OCI-LY1 (cell line): Measurements from ENCODE around the gene SV2B.

Experiments used
- H2AFZ ChIP-seq: fragments of 200-600 bp; sonication (generic), shearing (Covaris generic); 2 replicates; pipeline ENCODE4 v1.6.0; 2014; ENCODE audit warnings: antibody characterized with exemption, mild to moderate bottlenecking, low read length
- H3F3A ChIP-seq: fragments of 200-600 bp; sonication (generic), shearing (Covaris generic); 2 replicates; pipeline ENCODE4 v1.6.0; 2014; ENCODE audit warnings: mild to moderate bottlenecking, antibody characterized with exemption, low read length, moderate library complexity; ENCODE audit not compliant: insufficient read depth
- H3K27ac ChIP-seq: fragments of 200-600 bp; sonication (generic); 2 replicates; pipeline ENCODE4 v1.5.1; 2014; ENCODE audit warnings: low read length, mixed run types, mild to moderate bottlenecking, low read depth; ENCODE audit not compliant: poor library complexity, severe bottlenecking
- H3K27me3 ChIP-seq: fragments of 200-600 bp; sonication (generic); 2 replicates; pipeline ENCODE4 v1.6.0; 2014; ENCODE audit warnings: antibody characterized with exemption, mild to moderate bottlenecking, low read length, moderate library complexity; ENCODE audit not compliant: insufficient read depth
- H3K36me3 ChIP-seq: fragments of 200-600 bp; sonication (generic); 2 replicates; pipeline ENCODE4 v1.6.1; 2014; ENCODE audit warnings: mild to moderate bottlenecking, antibody characterized with exemption, low read length, moderate library complexity, mixed read lengths; ENCODE audit not compliant: insufficient read depth
- H3K4me1 ChIP-seq: fragments of 200-600 bp; sonication (generic); 2 replicates; pipeline ENCODE4 v1.5.1; 2014; ENCODE audit warnings: mild to moderate bottlenecking, low read length, moderate library complexity; ENCODE audit not compliant: insufficient read depth, severe bottlenecking
- H3K4me2 ChIP-seq: fragments of 200-600 bp; sonication (generic), shearing (Covaris generic); 2 replicates; pipeline ENCODE4 v1.6.1; 2014; ENCODE audit warnings: low read length
- H3K4me3 ChIP-seq: fragments of 200-600 bp; sonication (generic); 2 replicates; pipeline ENCODE4 v1.5.1; 2014; ENCODE audit warnings: low read length, low read depth, mild to moderate bottlenecking, mixed read lengths; ENCODE audit not compliant: poor library complexity, severe bottlenecking
- H3K79me2 ChIP-seq: fragments of 200-600 bp; shearing (Covaris generic); 2 replicates; pipeline ENCODE4 v1.6.1; 2016; ENCODE audit warnings: mixed run types, low read length, mixed read lengths; ENCODE audit not compliant: insufficient read depth
- H3K9ac ChIP-seq: fragments of 200-600 bp; sonication (generic), shearing (Covaris generic); 2 replicates; pipeline ENCODE4 v1.6.1; 2014; ENCODE audit warnings: mild to moderate bottlenecking, low read length, mixed read lengths
- H3K9me2 ChIP-seq: fragments of 200-600 bp; sonication (generic), shearing (Covaris generic); 2 replicates; pipeline ENCODE4 v1.6.1; 2014; ENCODE audit warnings: low read depth, mild to moderate bottlenecking, low read length, mixed read lengths
- H3K9me3 ChIP-seq: fragments of 200-600 bp; shearing (Covaris generic); 2 replicates; pipeline ENCODE4 v1.6.1; 2014; ENCODE audit warnings: low read length, mixed read lengths
- H4K20me1 ChIP-seq: fragments of 200-600 bp; sonication (generic), shearing (Covaris generic); 2 replicates; pipeline ENCODE4 v1.6.0; 2016; ENCODE audit warnings: mild to moderate bottlenecking, low read length; ENCODE audit not compliant: insufficient read depth
- CTCF ChIP-seq: fragments of 200-600 bp; sonication (generic), shearing (Covaris generic); IDR thresholded peaks from 2 replicates; pipeline ENCODE4 v1.5.1; 2017; ENCODE audit warnings: mild to moderate bottlenecking, antibody characterized with exemption, low read length, moderate library complexity, mixed read lengths
- EZH2 ChIP-seq: fragments of 200-600 bp; sonication (generic), shearing (Covaris generic); IDR thresholded peaks from 2 replicates; pipeline ENCODE4 v1.8.0; 2017; ENCODE audit warnings: borderline replicate concordance, mixed run types, mild to moderate bottlenecking, antibody characterized with exemption, low read length, moderate library complexity, mixed read lengths

SV2B gene

GRCh38 chr15:91227766-91228165 is 127.7 kb downstream of the SV2B start:
- H3K27me3 ChIP-seq: no peaks in the 10 kb centered on the region
- H3K9me2 ChIP-seq: no peaks in the 10 kb centered on the region
- H3K9ac ChIP-seq: no peak overlapping the region
- H3K79me2 ChIP-seq: no peaks in the 10 kb centered on the region
- no peaks in the 10 kb centered on the region for H3K36me3 ChIP-seq
- TF ChIP-seq CTCF: no peak
- no peak for TF ChIP-seq EZH2
- no peaks in the 10 kb centered on the region for H3F3A ChIP-seq
- H4K20me1 ChIP-seq: no peaks in the 10 kb centered on the region
- no peaks in the 10 kb centered on the region for H3K9me3 ChIP-seq
- H3K4me2 ChIP-seq: no peak overlapping the region
- no peak overlapping the region for H2AFZ ChIP-seq
- no peak overlapping the region for H3K4me3 ChIP-seq
- no peak overlapping the region for H3K27ac ChIP-seq
- no peaks in the 10 kb centered on the region for H3K4me1 ChIP-seq

- no peak overlapping the region for H2AFZ ChIP-seq
Observed at GRCh38 chr15:91228383-91228782, 128.3 kb downstream of the SV2B start.

DNA sequence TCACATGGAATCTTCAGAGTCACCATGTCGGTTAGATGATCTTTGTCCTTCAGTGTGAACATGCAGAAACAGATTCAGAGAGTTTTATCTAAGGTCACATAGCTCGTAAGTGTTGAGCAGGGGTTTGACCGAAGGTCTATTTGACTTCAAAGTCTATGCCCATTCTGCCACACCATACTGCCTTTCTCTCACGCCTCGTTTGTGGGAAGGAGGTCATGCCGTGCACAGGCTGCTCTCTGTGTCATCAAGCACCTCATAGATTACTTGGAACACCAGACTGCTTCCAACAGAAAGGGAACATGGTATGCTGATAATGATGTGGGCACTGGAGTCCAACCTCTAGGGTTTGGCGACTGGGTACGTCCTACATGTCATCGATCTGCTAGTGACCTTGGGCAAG is 128.8 kb downstream of the SV2B start:
- Histone ChIP-seq H3K4me3 (no peak overlapping the region), H3K9me2 (no peaks in the 10 kb centered on the region), H3K27me3 (no peaks in the 10 kb centered on the region; the same call in 1 of the 2 replicates), H3K4me2 (no peak overlapping the region), H3K9me3 (no peaks in the 10 kb centered on the region), H3F3A (no peaks in the 10 kb centered on the region), H3K79me2 (no peaks in the 10 kb centered on the region), H3K27ac (no peak overlapping the region), H3K9ac (no peak overlapping the region), H3K4me1 (no peaks in the 10 kb centered on the region), H3K36me3 (no peaks in the 10 kb centered on the region), H2AFZ (no peak overlapping the region), H4K20me1 (no peaks in the 10 kb centered on the region)
- no peak for TF ChIP-seq EZH2
- no peak for TF ChIP-seq CTCF

More at GRCh38 chr15:91228383-91228782, 128.3 kb downstream of the SV2B start:
- Histone ChIP-seq H3K9me2 (no peaks in the 10 kb centered on the region), H3K79me2 (no peaks in the 10 kb centered on the region), H3K27ac (no peak overlapping the region), H3K9me3 (no peaks in the 10 kb centered on the region), H3K4me3 (no peak overlapping the region), H3K4me2 (no peak overlapping the region), H4K20me1 (no peaks in the 10 kb centered on the region), H3K27me3 (no peaks in the 10 kb centered on the region), H3K9ac (no peak overlapping the region), H3K4me1 (no peaks in the 10 kb centered on the region), H3K36me3 (no peaks in the 10 kb centered on the region), H3F3A (no peaks in the 10 kb centered on the region)
- TF ChIP-seq CTCF (no peak), EZH2 (no peak)
